OCI-LY7 (cell line): ENCODE data around the gene EPHA6. TPM values are rescaled to one million over a fixed set of nuclear protein-coding genes. Genes with fewer than 3 reads are reported as not detected.

Source experiments
- BruUV-seq: library from RNA; stranded (reverse); fragments of 400-500 nt; replicated peaks from 2 replicates; lab custom pipeline; 2021; lab: Mats Ljungman, UMichigan
- CTCF ChIA-PET: fragments of 300-600 bp; sonication (Branson Sonifier 250); formaldehyde crosslinking; loops from one replicate; lab custom pipeline; 2022; ENCODE audit warnings: antibody characterized with exemption; ENCODE audit not compliant: unreplicated experiment; lab: Charles Lee
- POLR2A ChIA-PET: fragments of 300-600 bp; sonication (Branson Sonifier 250); formaldehyde crosslinking; loops from one replicate; lab custom pipeline; 2022; ENCODE audit warnings: antibody characterized with exemption; lab: Charles Lee
- DNase-seq: peaks from one replicate; pipeline ENCODE4 v3.0.0-alpha.2; 2015; ENCODE audit warnings: low spot score
- H2AFZ ChIP-seq: fragments of 200-600 bp; sonication (generic), shearing (Covaris generic); 2 replicates; pipeline ENCODE4 v1.6.1; 2014; ENCODE audit warnings: mild to moderate bottlenecking, antibody characterized with exemption, low read length, moderate library complexity
- H3K27ac ChIP-seq: fragments of 200-600 bp; sonication (generic); 2 replicates; pipeline ENCODE4 v1.5.1; 2014; ENCODE audit warnings: mixed run types, low read depth, mild to moderate bottlenecking, moderate library complexity, low read length, inconsistent platforms; ENCODE audit not compliant: poor library complexity, severe bottlenecking
- H3K36me3 ChIP-seq: fragments of 200-600 bp; sonication (generic); 2 replicates; pipeline ENCODE4 v1.6.1; 2014; ENCODE audit warnings: mild to moderate bottlenecking, antibody characterized with exemption, low read length, moderate library complexity, mixed read lengths; ENCODE audit not compliant: insufficient read depth
- H3K4me1 ChIP-seq: fragments of 200-600 bp; sonication (generic); 2 replicates; pipeline ENCODE4 v1.5.1; 2014; ENCODE audit warnings: mild to moderate bottlenecking, low read length; ENCODE audit not compliant: insufficient read depth, poor library complexity, severe bottlenecking
- H3K4me2 ChIP-seq: fragments of 200-600 bp; sonication (generic); 2 replicates; pipeline ENCODE4 v1.6.1; 2014; ENCODE audit warnings: mild to moderate bottlenecking, low read length
- H3K4me3 ChIP-seq: fragments of 200-600 bp; sonication (generic); 2 replicates; pipeline ENCODE4 v1.5.1; 2014; ENCODE audit warnings: mild to moderate bottlenecking, low read depth, low read length; ENCODE audit not compliant: poor library complexity, severe bottlenecking
- H3K79me2 ChIP-seq: fragments of 200-600 bp; sonication (generic); 2 replicates; pipeline ENCODE4 v1.6.1; 2016; ENCODE audit warnings: low read depth, mild to moderate bottlenecking, low read length, moderate library complexity, mixed read lengths; ENCODE audit not compliant: insufficient read depth
- H3K9me2 ChIP-seq: fragments of 200-600 bp; sonication (generic); 2 replicates; pipeline ENCODE4 v1.6.1; 2016; ENCODE audit warnings: mild to moderate bottlenecking, low read length, mixed read lengths; ENCODE audit not compliant: insufficient read depth
- H3K9me3 ChIP-seq: fragments of 200-600 bp; sonication (generic); 2 replicates; pipeline ENCODE4 v1.6.1; 2014; ENCODE audit warnings: mild to moderate bottlenecking, mixed run types, low read length, mixed read lengths
- H4K20me1 ChIP-seq: fragments of 200-600 bp; sonication (generic); 2 replicates; pipeline ENCODE4 v1.6.1; 2014; ENCODE audit warnings: mild to moderate bottlenecking, antibody characterized with exemption, low read length, moderate library complexity, mixed read lengths; ENCODE audit not compliant: insufficient read depth
- CTCF ChIP-seq: fragments of 200-600 bp; sonication (generic); conservative IDR thresholded peaks from 2 replicates; pipeline ENCODE4 v1.5.1; 2014; ENCODE audit warnings: mild to moderate bottlenecking, antibody characterized with exemption, low read length, moderate library complexity, mixed read lengths
- EZH2phosphoT487 ChIP-seq: fragments of 200-600 bp; sonication (generic); IDR thresholded peaks from 2 replicates; pipeline ENCODE4 v1.6.1; 2018; ENCODE audit warnings: low read depth, borderline replicate concordance, mild to moderate bottlenecking, mixed run types, antibody characterized with exemption, low read length, moderate library complexity, mixed read lengths
- intact Hi-C: fragments of 100-400 bp; cut with micrococcal nuclease; formaldehyde crosslinking; loops from one replicate; pipeline ENCODE4 v1.10.0; 2022; ENCODE audit not compliant: unreplicated experiment
- total RNA-seq, 2 experiments: library from RNA; depleted of rRNA in 1 of 2; stranded (reverse); fragments of >200 nt in 1 of 2; shearing (Covaris generic) in 1 of 2; gene quantifications; 2 replicates each; pipeline ENCODE4 v1.2.3, GENCODE V29; 2014 to 2022

Gene EPHA6
- total RNA-seq, 2 experiments from 2014 or later, result not detected

- no peak for DNase-seq
- POLR2A ChIA-PET, result no interaction called here
- H3K36me3 ChIP-seq, result no peaks in the 10 kb centered on the region
- H3K9me3 ChIP-seq, result no peaks in the 10 kb centered on the region
- CTCF ChIA-PET, result no interaction called here
- no peaks in the 10 kb centered on the region for H4K20me1 ChIP-seq
- no peak overlapping the region for H3K27ac ChIP-seq
- no peaks in the 10 kb centered on the region for H3K79me2 ChIP-seq
- TF ChIP-seq EZH2phosphoT487 (no peak), CTCF (no peak)
- no peak overlapping the region for H3K4me2 ChIP-seq
- H3K4me3 ChIP-seq, result no peak overlapping the region
- no peak overlapping the region for H2AFZ ChIP-seq
- no TSS peak for BruUV-seq
- H3K9me2 ChIP-seq, result no peaks in the 10 kb centered on the region
- intact Hi-C loops, result no loop called here
- H3K4me1 ChIP-seq, result no peaks in the 10 kb centered on the region
Measured at GRCh38 chr3:97670952-97671351, 856.6 kb downstream of the EPHA6 start.

GRCh38 chr3:97673357-97673997 lies 859.1 kb downstream of the EPHA6 start:
- H3K4me2 ChIP-seq, result no peak overlapping the region
- no TSS peak for BruUV-seq
- intact Hi-C loops, result no loop called here
- no peak for DNase-seq
- no peak overlapping the region for H3K4me3 ChIP-seq
- no peak overlapping the region for H2AFZ ChIP-seq
- no peaks in the 10 kb centered on the region for H3K9me3 ChIP-seq
- no peaks in the 10 kb centered on the region for H3K4me1 ChIP-seq
- ChIA-PET CTCF (no interaction called here), POLR2A (interaction anchor here (0.6 kb wide), 1 partner anchor 44 kb away, joined by 4 read pairs; no protein-coding TSS in a partner anchor)
- H3K9me2 ChIP-seq, result no peaks in the 10 kb centered on the region
- no peak for TF ChIP-seq CTCF
- TF ChIP-seq EZH2phosphoT487, result no peak
- no peak overlapping the region for H3K27ac ChIP-seq
- no peaks in the 10 kb centered on the region for H4K20me1 ChIP-seq
- no peaks in the 10 kb centered on the region for H3K79me2 ChIP-seq
- H3K36me3 ChIP-seq, result no peaks in the 10 kb centered on the region

GRCh38 chr3:97674461-97674860 lies 860.1 kb downstream of the EPHA6 start:
- Histone ChIP-seq H3K27ac (no peak overlapping the region), H3K4me2 (no peak overlapping the region), H3K9me2 (no peaks in the 10 kb centered on the region), H3K36me3 (no peaks in the 10 kb centered on the region), H4K20me1 (no peaks in the 10 kb centered on the region), H3K4me3 (no peak overlapping the region), H3K4me1 (no peaks in the 10 kb centered on the region), H3K79me2 (no peaks in the 10 kb centered on the region), H3K9me3 (no peaks in the 10 kb centered on the region), H2AFZ (no peak overlapping the region)
- ChIA-PET CTCF (no interaction called here), POLR2A (no interaction called here)
- intact Hi-C loops, result no loop called here
- TF ChIP-seq CTCF, result no peak
- TF ChIP-seq EZH2phosphoT487, result no peak
- BruUV-seq, result no TSS peak
- no peak for DNase-seq
